Esophagus squamous epithelium (tissue), 4 donors: ENCODE data around the gene GRIK1.

ENCODE experiments used
- CTCF ChIP-seq, 6 experiments: fragments of 450-650 bp in 4 of 6; fragments of 200-600 bp in 2 of 6; sonication (generic) in 2 of 6; IDR thresholded peaks; one replicate each; pipeline ENCODE4 v1.5.1; 2016 to 2019; ENCODE audit warnings: antibody characterized with exemption in 6 of 6, mild to moderate bottlenecking in 4 of 6, moderate library complexity in 4 of 6
- POLR2A ChIP-seq, 4 donors: fragments of 450-650 bp; IDR thresholded peaks; one replicate each; pipeline ENCODE4 v1.6.1; 2017; ENCODE audit warnings: antibody characterized with exemption in 4 of 4, mild to moderate bottlenecking in 4 of 4, moderate library complexity in 3 of 4

- TF ChIP-seq CTCF (IDR thresholded peaks at IDR 0.05) = no peak
- no peak for TF ChIP-seq POLR2A (IDR thresholded peaks at IDR 0.05)
Measured at GRCh38 chr21:29610779-29611360, 328.9 kb downstream of the GRIK1 start.
